Fibroblast of lung (primary cell): ENCODE data around the gene RNF215. TPM values are rescaled to one million over a fixed set of nuclear protein-coding genes. Genes with fewer than 3 reads are reported as not detected.

Source experiments
- DNase-seq, 2 donors: peaks; one replicate each; pipeline versions ENCODE4 v3.0.0 to v3.0.0-alpha.2; 2010; ENCODE audit warnings: low read depth in 2 of 2
- H2AFZ ChIP-seq: 2 replicates; pipeline ENCODE4 v1.5.1; 2012; ENCODE audit warnings: low read length, control low read depth, inconsistent platforms
- H3K27ac ChIP-seq: 2 replicates; pipeline ENCODE4 v1.5.1; 2011; ENCODE audit warnings: low read length, control low read depth; ENCODE audit not compliant: insufficient read depth
- H3K27me3 ChIP-seq: 2 replicates; pipeline ENCODE4 v1.5.1; 2011; ENCODE audit warnings: mild to moderate bottlenecking, low read length; ENCODE audit not compliant: control insufficient read depth, insufficient read depth
- H3K36me3 ChIP-seq: 2 replicates; pipeline ENCODE4 v1.5.1; 2011; ENCODE audit warnings: low read length; ENCODE audit not compliant: control insufficient read depth, insufficient read depth
- H3K4me1 ChIP-seq: 2 replicates; pipeline ENCODE4 v1.5.1; 2011; ENCODE audit warnings: low read length; ENCODE audit not compliant: control insufficient read depth, insufficient read depth; ENCODE audit errors: extremely low read depth
- H3K4me2 ChIP-seq: 2 replicates; pipeline ENCODE4 v1.5.1; 2011; ENCODE audit warnings: low read length, control low read depth; ENCODE audit not compliant: insufficient read depth; ENCODE audit errors: extremely low read depth
- H3K4me3 ChIP-seq, 4 experiments: fragments of 200-600 bp in 1 of 4; sonication (generic) in 1 of 4; replicated peaks in 1 of 4; 2 replicates each; pipeline ENCODE4 v1.5.1; 2011 to 2016; ENCODE audit warnings: low read length in 4 of 4, low read depth in 3 of 4, mild to moderate bottlenecking in 3 of 4, control low read depth in 2 of 4, inconsistent platforms in 1 of 4, mixed read lengths in 1 of 4; ENCODE audit not compliant: insufficient read depth in 1 of 4; ENCODE audit errors: control extremely low read depth in 1 of 4
- H3K79me2 ChIP-seq: 2 replicates; pipeline ENCODE4 v1.5.1; 2012; ENCODE audit warnings: mild to moderate bottlenecking, low read length, inconsistent platforms; ENCODE audit not compliant: control insufficient read depth, insufficient read depth
- H3K9ac ChIP-seq: 2 replicates; pipeline ENCODE4 v1.5.1; 2011; ENCODE audit warnings: mild to moderate bottlenecking, low read length, control low read depth; ENCODE audit not compliant: insufficient read depth
- H3K9me3 ChIP-seq: 2 replicates; pipeline ENCODE4 v1.5.1; 2012; ENCODE audit warnings: low read depth, low read length; ENCODE audit not compliant: control insufficient read depth, insufficient read depth
- H4K20me1 ChIP-seq: 2 replicates; pipeline ENCODE4 v1.5.1; 2011; ENCODE audit warnings: low read length; ENCODE audit not compliant: control insufficient read depth, insufficient read depth; ENCODE audit errors: extremely low read depth
- CTCF ChIP-seq, 2 donors: IDR thresholded peaks in 1 of 2; conservative IDR thresholded peaks in 1 of 2; 1 replicate in 1 of 2; 2 replicates in 1 of 2; pipeline ENCODE4 v1.5.1; 2011 to 2012; ENCODE audit warnings: low read length in 2 of 2, control low read depth in 1 of 2, inconsistent platforms in 1 of 2, low read depth in 1 of 2, mild to moderate bottlenecking in 1 of 2
- EZH2 ChIP-seq: IDR thresholded peaks from 2 replicates; pipeline ENCODE4 v1.5.1; 2012; ENCODE audit warnings: low read length, control low read depth, mild to moderate bottlenecking; ENCODE audit errors: missing control alignments
- polyA plus RNA-seq, 2 donors: library from polyadenylated mRNA; depleted of rRNA in 1 of 2; stranded (reverse) in 1 of 2; unstranded in 1 of 2; fragments of >200 nt; gene quantifications; 2 replicates each; pipeline ENCODE4 v1.2.1, GENCODE V29; 2011 to 2012; ENCODE audit warnings: missing spikeins in 1 of 2
- total RNA-seq: library from RNA; depleted of rRNA; stranded (reverse); fragments of >200 nt; gene quantifications from 2 replicates; pipeline ENCODE4 v1.2.1, GENCODE V29; 2014

RNF215 gene
- total and polyA plus RNA-seq, 2 donors (not counting 1 experiment from before 2014, with no cell fraction given) = 5.3 to 30.2 TPM

DNA sequence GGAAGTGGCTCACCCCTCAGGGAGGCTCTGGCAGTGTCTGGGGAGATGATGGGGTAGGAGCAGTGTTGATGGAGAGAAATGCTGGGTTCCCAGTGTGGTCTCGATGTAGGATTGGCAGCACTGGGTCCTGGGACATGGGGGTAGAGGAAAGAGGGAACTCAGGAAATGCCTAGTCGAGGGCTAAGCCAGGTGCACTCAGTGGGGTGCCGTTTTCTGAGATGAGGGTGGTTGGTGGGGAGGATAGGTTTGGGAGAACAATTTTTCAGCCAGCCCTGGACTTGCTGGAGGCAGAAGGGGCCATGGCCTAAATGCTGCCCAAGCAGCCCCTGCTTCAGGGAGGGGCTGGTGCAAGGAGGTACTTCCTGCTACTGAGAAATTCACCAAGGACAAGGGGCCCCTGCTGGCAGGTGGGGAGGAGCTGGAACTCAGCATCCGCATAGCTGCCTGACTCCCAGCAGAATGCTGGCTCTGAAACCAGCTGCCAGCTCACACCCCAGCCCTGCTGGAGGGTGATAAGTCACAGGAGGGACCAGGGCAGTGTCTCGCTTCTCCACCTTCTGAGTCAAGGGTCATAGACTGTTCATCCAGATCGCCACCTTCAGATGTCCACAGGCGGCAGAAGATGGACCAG, 24.4 kb downstream of the RNF215 start:
- H2AFZ ChIP-seq = no peak overlapping the region
- no peak overlapping the region for H3K27ac ChIP-seq
- H3K9ac ChIP-seq = no peak overlapping the region
- H3K9me3 ChIP-seq = no peaks in the 10 kb centered on the region
- no peak overlapping the region for H3K4me3 ChIP-seq
- no peak overlapping the region for H3K4me2 ChIP-seq
- no peaks in the 10 kb centered on the region for H3K4me1 ChIP-seq
- no peak for DNase-seq
- no peak for TF ChIP-seq EZH2
- TF ChIP-seq CTCF (conservative IDR thresholded peaks at IDR 0.05 in 1 of 2, IDR thresholded peaks at IDR 0.05 in 1 of 2; ENCODE audit: low read depth in 1 of 2, low read length in 2 of 2) = no peak
- no peaks in the 10 kb centered on the region for H3K36me3 ChIP-seq
- H4K20me1 ChIP-seq = no peaks in the 10 kb centered on the region
- no peaks in the 10 kb centered on the region for H3K27me3 ChIP-seq
- no peaks in the 10 kb centered on the region for H3K79me2 ChIP-seq

DNA sequence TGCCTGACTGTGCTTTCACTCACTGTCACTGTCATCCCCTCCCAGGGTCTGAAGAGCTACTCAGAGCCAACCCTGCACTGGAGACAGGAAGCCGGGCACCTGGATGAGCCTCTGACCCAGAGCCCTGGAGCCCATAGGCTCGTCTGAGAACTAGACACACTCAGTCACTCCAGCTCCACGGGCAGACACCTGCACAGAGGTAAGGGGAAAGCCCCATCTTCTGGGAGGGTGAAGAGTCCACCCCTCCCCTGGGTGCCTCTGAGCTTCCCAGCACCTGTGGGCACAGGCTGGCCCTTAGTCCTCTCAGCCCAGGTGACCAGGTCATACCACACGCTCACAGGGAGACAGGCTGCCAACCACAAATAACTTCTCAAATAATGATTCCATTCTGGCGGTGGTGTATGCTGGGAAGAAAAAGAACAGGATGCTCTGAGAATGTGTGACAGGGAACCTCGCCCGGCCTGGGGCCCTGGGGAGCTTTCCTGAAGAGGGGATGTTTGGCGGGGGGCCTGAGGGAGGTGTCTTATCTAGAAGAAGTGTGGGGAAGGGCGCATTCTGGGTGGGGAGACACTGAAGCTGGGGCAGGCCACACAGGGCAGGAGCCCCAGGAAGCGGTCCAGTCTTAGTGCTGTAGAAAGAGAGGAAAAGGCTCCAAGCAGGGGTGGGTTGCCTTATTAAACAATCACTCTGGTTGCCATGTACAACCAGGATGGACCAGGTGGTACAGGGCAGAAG, 25.1 kb downstream of the RNF215 start:
- H2AFZ ChIP-seq = no peak overlapping the region
- H3K9me3 ChIP-seq = no peaks in the 10 kb centered on the region
- H3K9ac ChIP-seq = no peak overlapping the region
- TF ChIP-seq EZH2 (no peak), CTCF (conservative IDR thresholded peaks at IDR 0.05 in 1 of 2, IDR thresholded peaks at IDR 0.05 in 1 of 2; ENCODE audit: low read depth in 1 of 2, low read length in 2 of 2) (no peak)
- H3K27ac ChIP-seq = no peak overlapping the region
- H3K36me3 ChIP-seq = no peaks in the 10 kb centered on the region
- no peak overlapping the region for H3K4me2 ChIP-seq
- H3K4me3 ChIP-seq = no peak overlapping the region
- no peaks in the 10 kb centered on the region for H3K79me2 ChIP-seq
- H3K4me1 ChIP-seq = no peaks in the 10 kb centered on the region
- no peaks in the 10 kb centered on the region for H3K27me3 ChIP-seq
- no peaks in the 10 kb centered on the region for H4K20me1 ChIP-seq
- no peak for DNase-seq

GRCh38 chr22:30358541-30358940, 28.7 kb downstream of the RNF215 start:
- Histone ChIP-seq H3K9me3 (no peaks in the 10 kb centered on the region), H3K79me2 (peaks cover 29% of the 10 kb centered on the region), H2AFZ (no peak overlapping the region), H3K36me3 (peaks cover 3% of the 10 kb centered on the region), H3K9ac (no peak overlapping the region), H3K4me3 (no peak overlapping the region), H3K4me2 (no peak overlapping the region), H3K27ac (no peak overlapping the region), H3K27me3 (no peaks in the 10 kb centered on the region), H3K4me1 (no peaks in the 10 kb centered on the region), H4K20me1 (no peaks in the 10 kb centered on the region)
- DNase-seq = no peak
- no peak for TF ChIP-seq EZH2
- no peak for TF ChIP-seq CTCF (conservative IDR thresholded peaks at IDR 0.05 in 1 of 2, IDR thresholded peaks at IDR 0.05 in 1 of 2; ENCODE audit: low read depth in 1 of 2, low read length in 2 of 2)
